ENCODE data around the gene ZNF576. TPM values are rescaled to one million over a fixed set of nuclear protein-coding genes. Genes with fewer than 3 reads are reported as not detected.

The ZNF576 gene
- total and polyA plus RNA-seq, 7 donors, result 10.3 to 22.7 (median 16.0) TPM

GRCh38 chr19:43607238-43608205, 11.1 kb downstream of the ZNF576 start:
- no peaks in the 10 kb centered on the region for H3K4me1 ChIP-seq

GRCh38 chr19:43609872-43610271, 13.5 kb downstream of the ZNF576 start:
- H3K9me3 ChIP-seq, result no peaks in the 10 kb centered on the region
- H3K36me3 ChIP-seq (ENCODE audit: insufficient read depth in 1 of 2, low read depth in 1 of 2), result peaks cover 0 to 42% of the 10 kb centered on the region in 2 donors
- H3K4me1 ChIP-seq, result no peaks in the 10 kb centered on the region
- ATAC-seq, result peak in 1 of 4 donors; percentile 9
- WGBS, 3 donors, result 85 to 87% (median 87%) methylated on average over 7 of the region's 7 CpGs
- TF ChIP-seq CTCF (IDR thresholded peaks at IDR 0.05), result no peak
- no peak for DNase-seq
- intact Hi-C loops (cut with DNase I), result no loop called here
- H3K27ac ChIP-seq, result no peak overlapping the region
- no peaks in the 10 kb centered on the region for H3K27me3 ChIP-seq (ENCODE audit: insufficient read depth in 3 of 3, low read length in 2 of 3)
- no peak overlapping the region for H3K4me3 ChIP-seq

More at GRCh38 chr19:43607238-43608205, 11.1 kb downstream of the ZNF576 start:
- peaks cover 0 to 36% of the 10 kb centered on the region in 2 donors for H3K36me3 ChIP-seq (ENCODE audit: insufficient read depth in 1 of 2, low read depth in 1 of 2)
- peak overlapping the region; percentile 36 for H3K27ac ChIP-seq
- DNase-seq (no peak), ATAC-seq (no peak)
- no peaks in the 10 kb centered on the region for H3K9me3 ChIP-seq
- no peaks in the 10 kb centered on the region for H3K27me3 ChIP-seq (ENCODE audit: insufficient read depth in 3 of 3, low read length in 2 of 3)
- intact Hi-C loops (cut with DNase I), result no loop called here
- H3K4me3 ChIP-seq, result no peak overlapping the region
- no peak for TF ChIP-seq CTCF (IDR thresholded peaks at IDR 0.05)
- WGBS, 3 donors, result 76 to 79% (median 77%) methylated on average over 23 to 28 of the region's 28 CpGs

- TF ChIP-seq CTCF (IDR thresholded peaks at IDR 0.05), result no peak
- no peak overlapping the region for H3K4me3 ChIP-seq
- H3K36me3 ChIP-seq (ENCODE audit: insufficient read depth in 1 of 2, low read depth in 1 of 2), result peaks cover 0 to 42% of the 10 kb centered on the region in 2 donors
- ATAC-seq (no peak), DNase-seq (no peak)
- no peaks in the 10 kb centered on the region for H3K4me1 ChIP-seq
- intact Hi-C loops (cut with DNase I), result no loop called here
- WGBS, 3 donors, result 71 to 74% (median 74%) methylated on average over 3 of the region's 3 CpGs
- H3K27me3 ChIP-seq (ENCODE audit: insufficient read depth in 3 of 3, low read length in 2 of 3), result no peaks in the 10 kb centered on the region
- H3K9me3 ChIP-seq, result no peaks in the 10 kb centered on the region
- H3K27ac ChIP-seq, result no peak overlapping the region
Observed at GRCh38 chr19:43610493-43610892, 14.1 kb downstream of the ZNF576 start.

- Histone ChIP-seq H3K4me3 (no peak within 1 kb of the TSS), H3K9me3 (no peaks in the 10 kb centered on the region), H3K27ac (no peak within 1 kb of the TSS), H3K4me1 (no peaks in the 10 kb centered on the region), H3K36me3 (ENCODE audit: insufficient read depth in 1 of 2, low read depth in 1 of 2) (peaks cover 0 to 41% of the 10 kb centered on the region in 2 donors), H3K27me3 (ENCODE audit: insufficient read depth in 3 of 3, low read length in 2 of 3) (no peaks in the 10 kb centered on the region)
- no peak for TF ChIP-seq CTCF (IDR thresholded peaks at IDR 0.05)
- intact Hi-C loops (cut with DNase I), result no loop called here
- DNase-seq (no peak), ATAC-seq (no peak)
- WGBS, 3 donors, result 91 to 95% (median 94%) methylated on average over 3 of the region's 3 CpGs
Observed at GRCh38 chr19:43611788-43612187, 15.4 kb downstream of the ZNF576 start, which contains the start of gene SRRM5. Gene SRRM5 (plus strand): TSS chr19:43612088. CDS start chr19:43612122, 34 bp downstream.

All from psoas muscle (tissue), 8 donors.